HG02885 (cell line): ENCODE results near the gene ATXN1.

Source experiments
- ATAC-seq: cut with Tn5 transposase; IDR thresholded peaks from one replicate; pipeline ENCODE4 v1.9.1; 2021; ENCODE audit warnings: mild to moderate bottlenecking; ENCODE audit not compliant: unreplicated experiment, poor library complexity

Gene ATXN1

GRCh38 chr6:16594849-16595248, 166.4 kb downstream of the ATXN1 start:
- no peak for ATAC-seq

- ATAC-seq: peak; percentile 2
Observed at GRCh38 chr6:16592223-16592911, 168.9 kb downstream of the ATXN1 start.

- ATAC-seq: peak; percentile 79
Observed at GRCh38 chr6:16591396-16592222, 169.7 kb downstream of the ATXN1 start.

- ATAC-seq: no peak
Observed at GRCh38 chr6:16585805-16586204, 175.5 kb downstream of the ATXN1 start.

- ATAC-seq: no peak
Observed at GRCh38 chr6:16583144-16583762, 178.0 kb downstream of the ATXN1 start.

GRCh38 chr6:16582446-16583143, 178.7 kb downstream of the ATXN1 start:
- no peak for ATAC-seq

- ATAC-seq: no peak
Observed at GRCh38 chr6:16578695-16579285, 182.5 kb downstream of the ATXN1 start.

- peak; percentile 98 for ATAC-seq
Observed at GRCh38 chr6:16576451-16577368, 184.6 kb downstream of the ATXN1 start.

- ATAC-seq: no peak
Observed at GRCh38 chr6:16575655-16576054, 185.6 kb downstream of the ATXN1 start.

- ATAC-seq: no peak
Observed at GRCh38 chr6:16572943-16573342, 188.3 kb downstream of the ATXN1 start.

- no peak for ATAC-seq
Observed at GRCh38 chr6:16572317-16572716, 188.9 kb downstream of the ATXN1 start.

- ATAC-seq: no peak
Observed at GRCh38 chr6:16570946-16571345, 190.3 kb downstream of the ATXN1 start.

GRCh38 chr6:16570221-16570553, 191.1 kb downstream of the ATXN1 start:
- ATAC-seq: no peak

GRCh38 chr6:16568128-16568527, 193.1 kb downstream of the ATXN1 start:
- no peak for ATAC-seq

GRCh38 chr6:16567071-16567470, 194.2 kb downstream of the ATXN1 start:
- no peak for ATAC-seq

- no peak for ATAC-seq
Observed at GRCh38 chr6:16564436-16564835, 196.8 kb downstream of the ATXN1 start.

GRCh38 chr6:16563628-16564240, 197.5 kb downstream of the ATXN1 start:
- ATAC-seq: no peak

GRCh38 chr6:16562498-16562897, 198.8 kb downstream of the ATXN1 start:
- no peak for ATAC-seq

- ATAC-seq: no peak
Observed at GRCh38 chr6:16559071-16559470, 202.2 kb downstream of the ATXN1 start.
